Endothelial cell of umbilical vein (primary cell): Measurements from ENCODE around the gene FOLR1. TPM values are rescaled to one million over a fixed set of nuclear protein-coding genes. Genes with fewer than 3 reads are reported as not detected.

Experiments
- BruUV-seq: library from RNA; stranded (reverse); fragments of 400-500 nt; replicated peaks from 2 replicates; lab custom pipeline; 2021; lab: Mats Ljungman, UMichigan
- CTCF ChIA-PET: fragments of 300-600, 350-600 bp; sonication (Branson Sonifier 250); formaldehyde crosslinking; loops from one replicate; lab custom pipeline; 2021; ENCODE audit warnings: antibody characterized with exemption, inconsistent platforms; lab: Charles Lee
- POLR2A ChIA-PET: fragments of 300-600, 350-600 bp; sonication (Branson Sonifier 250); formaldehyde crosslinking; loops from one replicate; lab custom pipeline; 2021; ENCODE audit warnings: antibody characterized with exemption, inconsistent platforms; lab: Charles Lee
- DNase-seq: peaks from one replicate; pipeline ENCODE4 v3.0.0-alpha.2; 2011; ENCODE audit warnings: low read depth, low spot score
- FAIRE-seq: peaks from 2 replicates; lab custom pipeline; 2011; peaks lifted over from hg19 to GRCh38; lab: Jason Lieb, UNC
- H2AFZ ChIP-seq: 2 replicates; pipeline ENCODE4 v1.6.0; 2012; ENCODE audit warnings: low read depth, low read length, control low read depth, inconsistent platforms
- H3K27ac ChIP-seq: 2 replicates; pipeline ENCODE4 v1.5.1; 2011; ENCODE audit warnings: low read depth, mild to moderate bottlenecking, control low read depth, low read length, moderate library complexity; ENCODE audit not compliant: insufficient read depth
- H3K27me3 ChIP-seq, 2 experiments: 2 replicates each; pipeline versions ENCODE4 v1.6.0 to v1.6.1; 2011; ENCODE audit warnings: low read length in 2 of 2, mixed read lengths in 1 of 2; ENCODE audit not compliant: control insufficient read depth in 2 of 2, insufficient read depth in 2 of 2
- H3K36me3 ChIP-seq, 2 experiments: 2 replicates in 1 of 2; 3 replicates in 1 of 2; pipeline ENCODE4 v1.5.1; 2011; ENCODE audit warnings: low read length in 2 of 2, mild to moderate bottlenecking in 1 of 2, moderate library complexity in 1 of 2; ENCODE audit not compliant: control insufficient read depth in 2 of 2, insufficient read depth in 2 of 2; ENCODE audit errors: extremely low read depth in 1 of 2
- H3K4me1 ChIP-seq: 3 replicates; pipeline ENCODE4 v1.5.1; 2011; ENCODE audit warnings: mild to moderate bottlenecking, low read length; ENCODE audit not compliant: control insufficient read depth, insufficient read depth; ENCODE audit errors: extremely low read depth
- H3K4me2 ChIP-seq: 2 replicates; pipeline ENCODE4 v1.6.1; 2011; ENCODE audit warnings: low read length, control low read depth, mixed read lengths; ENCODE audit not compliant: insufficient read depth
- H3K4me3 ChIP-seq, 3 experiments: fragments of 200-600 bp in 1 of 3; sonication (generic), shearing (Covaris generic) in 1 of 3; replicated peaks in 1 of 3; 2 replicates each; pipeline ENCODE4 v1.5.1; 2011 to 2016; ENCODE audit warnings: control low read depth in 3 of 3, low read length in 3 of 3, mild to moderate bottlenecking in 2 of 3, inconsistent platforms in 1 of 3, low read depth in 1 of 3, moderate library complexity in 1 of 3; ENCODE audit not compliant: insufficient read depth in 1 of 3
- H3K79me2 ChIP-seq: 2 replicates; pipeline ENCODE4 v1.6.0; 2012; ENCODE audit warnings: low read length, inconsistent platforms; ENCODE audit not compliant: control insufficient read depth, insufficient read depth
- H3K9ac ChIP-seq: replicated peaks from 2 replicates; pipeline ENCODE3; 2011; ENCODE audit warnings: low read length, control low read depth; ENCODE audit not compliant: insufficient read depth; ENCODE audit errors: extremely low read depth
- H3K9me1 ChIP-seq: replicated peaks from 3 replicates; pipeline ENCODE4 v1.6.0; 2011; ENCODE audit warnings: mild to moderate bottlenecking, low read length; ENCODE audit not compliant: control insufficient read depth, insufficient read depth; ENCODE audit errors: extremely low read depth
- H3K9me3 ChIP-seq: replicated peaks from 2 replicates; pipeline ENCODE4 v1.5.1; 2012; ENCODE audit warnings: low read length, inconsistent platforms; ENCODE audit not compliant: control insufficient read depth, insufficient read depth
- H4K20me1 ChIP-seq: replicated peaks from 2 replicates; pipeline ENCODE3; 2011; ENCODE audit warnings: mild to moderate bottlenecking, low read length; ENCODE audit not compliant: control insufficient read depth, insufficient read depth; ENCODE audit errors: extremely low read depth
- EZH2 ChIP-seq: IDR thresholded peaks from 2 replicates; pipeline ENCODE4 v1.6.1; 2012; ENCODE audit warnings: borderline replicate concordance, low read depth, mild to moderate bottlenecking, moderate library complexity, low read length, inconsistent platforms; ENCODE audit not compliant: severe bottlenecking
- FOS ChIP-seq: IDR thresholded peaks from 2 replicates; pipeline ENCODE4 v1.6.1; 2011; ENCODE audit warnings: mild to moderate bottlenecking, low read length, moderate library complexity, borderline replicate concordance; ENCODE audit not compliant: insufficient read depth
- GATA2 ChIP-seq: IDR thresholded peaks from 2 replicates; pipeline ENCODE4 v1.7.0; 2011; ENCODE audit warnings: low read depth, mild to moderate bottlenecking, moderate library complexity, mixed read lengths, low read length; ENCODE audit not compliant: insufficient read length, insufficient read depth
- JUN ChIP-seq: IDR thresholded peaks from 2 replicates; pipeline ENCODE4 v1.6.1; 2011; ENCODE audit warnings: borderline replicate concordance, low read depth; ENCODE audit not compliant: insufficient read length, insufficient read depth
- MYC ChIP-seq: IDR thresholded peaks from one replicate; pipeline ENCODE4 v1.6.1; 2011; ENCODE audit warnings: mild to moderate bottlenecking, low read depth, low read length
- POLR2A ChIP-seq: IDR thresholded peaks from 2 replicates; pipeline ENCODE4 v1.6.1; 2012; ENCODE audit warnings: low read depth, mild to moderate bottlenecking, control low read depth, low read length
- POLR2AphosphoS5 ChIP-seq: IDR thresholded peaks from 2 replicates; pipeline ENCODE4 v1.6.1; 2012; ENCODE audit warnings: low read depth, mild to moderate bottlenecking, control low read depth, low read length, moderate library complexity; ENCODE audit not compliant: insufficient read depth
- dilution Hi-C: fragments of 300-500 bp; cut with MboI; formaldehyde crosslinking; loops from one replicate; pipeline ENCODE4 v1.15.0; 2019; ENCODE audit warnings: low sequenced_read_pairs; ENCODE audit not compliant: extremely low pct_ligation_motif_present
- intact Hi-C: fragments of 100-400 bp; cut with micrococcal nuclease; formaldehyde crosslinking; loops from one replicate; pipeline ENCODE4 v1.10.0; 2022
- polyA plus RNA-seq, 4 experiments: library from polyadenylated mRNA; depleted of rRNA in 3 of 4; stranded (reverse) in 3 of 4; unstranded in 1 of 4; fragments of >200 nt; gene quantifications; 2 replicates each; pipeline versions ENCODE4 v1.2.1 to v1.2.3, GENCODE V29; 2011 to 2012; ENCODE audit warnings: missing spikeins in 1 of 4
- total RNA-seq: library from RNA; stranded (reverse); gene quantifications from 2 replicates; pipeline ENCODE4 v1.2.3, GENCODE V29; 2021
- TF ChIP-seq, protein P1 (sequence below), 2 donors: IDR thresholded peaks; 1 replicate in 1 of 2; 2 replicates in 1 of 2; pipeline ENCODE4 v1.5.1; 2011; ENCODE audit warnings: low read length in 2 of 2, mild to moderate bottlenecking in 2 of 2, moderate library complexity in 2 of 2, control low read depth in 1 of 2, inconsistent platforms in 1 of 2, low read depth in 1 of 2; ENCODE audit not compliant: insufficient read depth in 1 of 2; ENCODE audit errors: extremely low read depth in 1 of 2
- TF ChIP-seq, protein P2 (sequence below): IDR thresholded peaks from 2 replicates; pipeline ENCODE4 v1.6.1; 2011; ENCODE audit not compliant: insufficient read depth, insufficient read length

Gene FOLR1
- total and polyA plus RNA-seq, 2 donors (not counting 3 experiments of a cell fraction or from before 2014, with no cell fraction given) = not detected

- no TSS peak for BruUV-seq
- dilution Hi-C loops = no loop called here
- ChIA-PET CTCF (interaction anchor here (0.7 to 7.2 kb wide), 22 partner anchors 9 to 286 kb away, joined by 3 to 190 read pairs (median 9); partner anchors contain the start of genes ANAPC15 and FOLR3), POLR2A (interaction anchor here (0.7 kb wide), 2 partner anchors 9 to 96 kb away, joined by 4 to 5 read pairs; no protein-coding TSS in a partner anchor)
- Histone ChIP-seq H3K9me1 (no peaks in the 10 kb centered on the region), H3K9ac (no peak overlapping the region), H3K4me3 (no peak overlapping the region), H4K20me1 (no peaks in the 10 kb centered on the region), H3K79me2 (no peaks in the 10 kb centered on the region), H3K27ac (no peak overlapping the region), H3K36me3 (no peaks in the 10 kb centered on the region), H3K27me3 (peaks cover 11% of the 10 kb centered on the region in 2 experiments), H3K4me1 (no peaks in the 10 kb centered on the region), H3K4me2 (no peak overlapping the region), H3K9me3 (no peaks in the 10 kb centered on the region), H2AFZ (no peak overlapping the region)
- FAIRE-seq (no peak), DNase-seq (no peak)
- no peak for TF ChIP-seq POLR2AphosphoS5
- no peak for TF ChIP-seq JUN
- no peak for TF ChIP-seq GATA2
- TF ChIP-seq, protein P1, sequence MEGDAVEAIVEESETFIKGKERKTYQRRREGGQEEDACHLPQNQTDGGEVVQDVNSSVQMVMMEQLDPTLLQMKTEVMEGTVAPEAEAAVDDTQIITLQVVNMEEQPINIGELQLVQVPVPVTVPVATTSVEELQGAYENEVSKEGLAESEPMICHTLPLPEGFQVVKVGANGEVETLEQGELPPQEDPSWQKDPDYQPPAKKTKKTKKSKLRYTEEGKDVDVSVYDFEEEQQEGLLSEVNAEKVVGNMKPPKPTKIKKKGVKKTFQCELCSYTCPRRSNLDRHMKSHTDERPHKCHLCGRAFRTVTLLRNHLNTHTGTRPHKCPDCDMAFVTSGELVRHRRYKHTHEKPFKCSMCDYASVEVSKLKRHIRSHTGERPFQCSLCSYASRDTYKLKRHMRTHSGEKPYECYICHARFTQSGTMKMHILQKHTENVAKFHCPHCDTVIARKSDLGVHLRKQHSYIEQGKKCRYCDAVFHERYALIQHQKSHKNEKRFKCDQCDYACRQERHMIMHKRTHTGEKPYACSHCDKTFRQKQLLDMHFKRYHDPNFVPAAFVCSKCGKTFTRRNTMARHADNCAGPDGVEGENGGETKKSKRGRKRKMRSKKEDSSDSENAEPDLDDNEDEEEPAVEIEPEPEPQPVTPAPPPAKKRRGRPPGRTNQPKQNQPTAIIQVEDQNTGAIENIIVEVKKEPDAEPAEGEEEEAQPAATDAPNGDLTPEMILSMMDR (IDR thresholded peaks at IDR 0.05; ENCODE audit: extremely low read depth in 1 of 2, insufficient read depth in 1 of 2, low read depth in 1 of 2, low read length in 2 of 2) = no peak
- TF ChIP-seq POLR2A = no peak
- no peak for TF ChIP-seq MYC
- TF ChIP-seq FOS = no peak
- TF ChIP-seq EZH2 = no peak
- TF ChIP-seq, protein P2, sequence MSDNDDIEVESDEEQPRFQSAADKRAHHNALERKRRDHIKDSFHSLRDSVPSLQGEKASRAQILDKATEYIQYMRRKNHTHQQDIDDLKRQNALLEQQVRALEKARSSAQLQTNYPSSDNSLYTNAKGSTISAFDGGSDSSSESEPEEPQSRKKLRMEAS = no peak
- intact Hi-C loops = loop anchor here (1.0 to 10.0 kb wide), 5 partner anchors 64 to 302 kb away; partner anchors contain the start of genes LRRC51 and NUMA1
These were observed 47.0 kb upstream of the FOLR1 start for GRCh38 chr11:72144807-72145565.
